H9 (cell line): ENCODE measurements around the gene CYB5R3. TPM values are rescaled to one million over a fixed set of nuclear protein-coding genes. Genes with fewer than 3 reads are reported as not detected.

Source experiments
- DNase-seq: peaks from one replicate; pipeline ENCODE4 v3.0.0-alpha.2; 2017
- H2AFZ ChIP-seq: one replicate; pipeline ENCODE4 v1.6.1; 2013; ENCODE audit warnings: mild to moderate bottlenecking, low read length, control low read depth, moderate library complexity
- H2AK5ac ChIP-seq: 2 replicates; pipeline ENCODE4 v1.6.1; 2013; ENCODE audit warnings: low read length, control low read depth, mixed read lengths; ENCODE audit not compliant: insufficient read length
- H2BK120ac ChIP-seq: one replicate; pipeline ENCODE4 v1.6.1; 2013; ENCODE audit warnings: low read depth, mild to moderate bottlenecking, low read length, control low read depth, inconsistent platforms; ENCODE audit not compliant: poor library complexity, severe bottlenecking
- H2BK12ac ChIP-seq: 2 replicates; pipeline ENCODE4 v1.6.1; 2013; ENCODE audit warnings: low read length, control low read depth, mixed read lengths, low read depth; ENCODE audit not compliant: insufficient read length
- H2BK15ac ChIP-seq: 2 replicates; pipeline ENCODE4 v1.6.1; 2013; ENCODE audit warnings: low read depth, low read length, control low read depth
- H2BK20ac ChIP-seq: one replicate; pipeline ENCODE4 v1.6.1; 2013; ENCODE audit warnings: low read depth, mild to moderate bottlenecking, low read length, control low read depth, inconsistent platforms; ENCODE audit not compliant: poor library complexity, severe bottlenecking
- H2BK5ac ChIP-seq: 2 replicates; pipeline ENCODE4 v1.6.1; 2013; ENCODE audit warnings: low read length, control low read depth, mixed read lengths; ENCODE audit not compliant: insufficient read length
- H3K14ac ChIP-seq: 2 replicates; pipeline ENCODE4 v1.6.1; 2013; ENCODE audit warnings: low read length, control low read depth; ENCODE audit not compliant: insufficient read depth
- H3K18ac ChIP-seq: 2 replicates; pipeline ENCODE4 v1.6.1; 2013; ENCODE audit warnings: low read depth, mild to moderate bottlenecking, mixed read lengths, low read length, control low read depth; ENCODE audit not compliant: insufficient read length
- H3K23ac ChIP-seq: 2 replicates; pipeline ENCODE4 v1.6.1; 2013; ENCODE audit warnings: low read length, control low read depth, mixed read lengths, low read depth; ENCODE audit not compliant: insufficient read length
- H3K23me2 ChIP-seq: 2 replicates; pipeline ENCODE4 v1.6.1; 2013; ENCODE audit warnings: low read depth, mild to moderate bottlenecking, mixed read lengths, low read length, control low read depth; ENCODE audit not compliant: insufficient read length, poor library complexity, severe bottlenecking
- H3K27ac ChIP-seq: 2 replicates; pipeline ENCODE4 v1.5.1; 2013; ENCODE audit warnings: low read length, control low read depth, mixed read lengths, low read depth; ENCODE audit not compliant: insufficient read length
- H3K27me3 ChIP-seq: 2 replicates; pipeline ENCODE4 v1.6.1; 2013; ENCODE audit warnings: low read length, control low read depth, inconsistent platforms; ENCODE audit not compliant: insufficient read depth
- H3K4ac ChIP-seq: 2 replicates; pipeline ENCODE4 v1.6.1; 2013; ENCODE audit warnings: low read depth, mild to moderate bottlenecking, control low read depth, inconsistent platforms, low read length, moderate library complexity
- H3K4me1 ChIP-seq: 2 replicates; pipeline ENCODE4 v1.6.1; 2013; ENCODE audit warnings: low read length, control low read depth, inconsistent platforms; ENCODE audit not compliant: insufficient read depth
- H3K4me2 ChIP-seq: 2 replicates; pipeline ENCODE4 v1.6.1; 2013; ENCODE audit warnings: low read length, control low read depth, mixed read lengths; ENCODE audit not compliant: insufficient read length, insufficient read depth
- H3K56ac ChIP-seq: 2 replicates; pipeline ENCODE4 v1.6.1; 2013; ENCODE audit warnings: low read depth, mild to moderate bottlenecking, mixed read lengths, low read length, control low read depth; ENCODE audit not compliant: insufficient read length
- H3K79me1 ChIP-seq: 2 replicates; pipeline ENCODE4 v1.6.1; 2013; ENCODE audit warnings: low read depth, mild to moderate bottlenecking, moderate library complexity, low read length, control low read depth, inconsistent platforms; ENCODE audit not compliant: insufficient read depth, poor library complexity, severe bottlenecking
- H3K79me2 ChIP-seq: 2 replicates; pipeline ENCODE4 v1.6.1; 2013; ENCODE audit warnings: low read length, control low read depth, inconsistent platforms; ENCODE audit not compliant: insufficient read depth
- H3K9ac ChIP-seq: 2 replicates; pipeline ENCODE4 v1.6.1; 2013; ENCODE audit warnings: low read length, control low read depth, mixed read lengths; ENCODE audit not compliant: insufficient read length; ENCODE audit errors: extremely low read depth
- H3K9me3 ChIP-seq: one replicate; pipeline ENCODE4 v1.6.1; 2013; ENCODE audit warnings: low read depth, low read length, inconsistent platforms; ENCODE audit not compliant: control insufficient read depth
- H3T11ph ChIP-seq: one replicate; pipeline ENCODE4 v1.6.1; 2013; ENCODE audit warnings: mild to moderate bottlenecking, low read length, control low read depth, inconsistent platforms
- H4K20me1 ChIP-seq: one replicate; pipeline ENCODE4 v1.6.1; 2013; ENCODE audit not compliant: control insufficient read depth, insufficient read length, insufficient read depth
- H4K5ac ChIP-seq: 2 replicates; pipeline ENCODE4 v1.6.1; 2013; ENCODE audit warnings: low read depth, mild to moderate bottlenecking, mixed read lengths, low read length, control low read depth; ENCODE audit not compliant: insufficient read length
- H4K8ac ChIP-seq: replicated peaks from 2 replicates; pipeline ENCODE4 v1.6.1; 2013; ENCODE audit warnings: low read length, control low read depth, mixed read lengths, low read depth; ENCODE audit not compliant: insufficient read length
- H4K91ac ChIP-seq: 2 replicates; pipeline ENCODE4 v1.6.1; 2013; ENCODE audit warnings: low read depth, mild to moderate bottlenecking, moderate library complexity, mixed read lengths, low read length, control low read depth; ENCODE audit not compliant: insufficient read length
- H3K27ac Mint-ChIP-seq, 3 experiments: 2 replicates in 2 of 3; 3 replicates in 1 of 3; pipeline ENCODE4 v1.8.0; 2020 to 2021; ENCODE audit warnings: mixed read lengths in 3 of 3, mild to moderate bottlenecking in 1 of 3, moderate library complexity in 1 of 3
- H3K27me3 Mint-ChIP-seq: 2 replicates; pipeline ENCODE4 v1.8.0; 2021; ENCODE audit warnings: low read depth, mild to moderate bottlenecking, moderate library complexity, mixed read lengths
- H3K36me3 Mint-ChIP-seq, 3 experiments: 2 replicates in 2 of 3; 3 replicates in 1 of 3; pipeline ENCODE4 v1.8.0; 2020 to 2021; ENCODE audit warnings: low read depth in 3 of 3, mixed read lengths in 3 of 3; ENCODE audit not compliant: insufficient read depth in 1 of 3
- H3K4me1 Mint-ChIP-seq, 2 experiments: 2 replicates each; pipeline ENCODE4 v1.8.0; 2020; ENCODE audit warnings: mixed read lengths in 2 of 2
- H3K4me3 Mint-ChIP-seq, 2 experiments: 2 replicates in 1 of 2; 3 replicates in 1 of 2; pipeline ENCODE4 v1.8.0; 2020 to 2021; ENCODE audit warnings: mild to moderate bottlenecking in 2 of 2, mixed read lengths in 2 of 2, moderate library complexity in 1 of 2
- H3K9me3 Mint-ChIP-seq, 2 experiments: 2 replicates in 1 of 2; 3 replicates in 1 of 2; pipeline ENCODE4 v1.8.0; 2020; ENCODE audit warnings: mild to moderate bottlenecking in 2 of 2, mixed read lengths in 2 of 2, moderate library complexity in 1 of 2
- WGBS: extraction: QIAGEN DNeasy Blood & Tissue Kit; methylation state at CpG from one replicate; pipeline ENCODE4 v1.1.7; 2013; ENCODE audit warnings: missing lambda C conversion rate, low lambda C conversion rate, mixed read lengths; ENCODE audit not compliant: insufficient read length; ENCODE audit errors: extremely low coverage; 5-methylcytosine and 5-hydroxymethylcytosine counted together
- total RNA-seq: library from RNA; stranded (reverse); gene quantifications from 2 replicates; pipeline ENCODE4 v1.2.1, GENCODE V29; 2021
- TF ChIP-seq, protein P1 (sequence below): fragments of 200-600 bp; sonication (generic); conservative IDR thresholded peaks from 3 replicates; pipeline ENCODE4 v1.8.0; 2021; ENCODE audit warnings: antibody characterized with exemption, mild to moderate bottlenecking

The CYB5R3 gene
- total RNA-seq, 1 experiment from 2014 or later = 97.4 TPM

DNA sequence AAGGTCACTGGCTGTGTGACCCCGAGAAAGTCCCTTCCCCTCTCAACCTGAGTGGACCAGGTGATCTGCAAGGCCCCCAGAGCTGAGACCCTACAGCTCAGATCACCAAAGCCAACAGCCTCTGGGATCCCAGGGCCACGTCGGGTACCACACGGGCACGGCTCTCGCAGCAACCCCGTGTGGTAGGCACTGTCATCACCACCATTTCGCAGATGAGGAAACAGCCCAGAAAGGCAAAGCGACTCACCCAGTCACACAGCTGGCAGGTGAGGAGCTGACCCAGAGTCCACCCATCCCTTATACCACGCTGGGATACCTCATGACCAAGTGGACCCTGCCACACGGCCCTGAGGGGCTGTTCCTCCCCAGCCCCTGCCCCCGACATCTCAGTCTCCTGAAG lies 11.6 kb downstream of the CYB5R3 start:
- no peak overlapping the region for H3K27ac Mint-ChIP-seq
- Histone ChIP-seq H3K9ac (no peak overlapping the region), H3K14ac (no peak overlapping the region), H3K23ac (no peak overlapping the region), H4K20me1 (no peaks in the 10 kb centered on the region), H2AK5ac (no peak overlapping the region), H2BK15ac (no peak overlapping the region), H3K79me2 (no peaks in the 10 kb centered on the region), H4K8ac (no peak overlapping the region), H3K56ac (no peak overlapping the region), H3K4me2 (no peak overlapping the region), H2BK5ac (no peak overlapping the region), H3K23me2 (no peaks in the 10 kb centered on the region), H3K18ac (no peak overlapping the region), H3K27ac (no peak overlapping the region), H2AFZ (no peak overlapping the region), H3K27me3 (no peaks in the 10 kb centered on the region), H3T11ph (no peak overlapping the region), H2BK120ac (no peak overlapping the region), H3K79me1 (no peaks in the 10 kb centered on the region), H4K5ac (no peak overlapping the region), H3K9me3 (no peaks in the 10 kb centered on the region), H3K4ac (no peak overlapping the region), H4K91ac (no peak overlapping the region), H2BK20ac (no peak overlapping the region), H3K4me1 (no peaks in the 10 kb centered on the region), H2BK12ac (no peak overlapping the region)
- no peaks in the 10 kb centered on the region for H3K27me3 Mint-ChIP-seq
- no peaks in the 10 kb centered on the region for H3K9me3 Mint-ChIP-seq
- no peak overlapping the region for H3K4me3 Mint-ChIP-seq
- peaks cover 4 to 7% of the 10 kb centered on the region in 2 experiments for H3K4me1 Mint-ChIP-seq
- no CpG with 5 or more reads among the region's 12 CpGs for WGBS
- peak; percentile 28 for DNase-seq
- H3K36me3 Mint-ChIP-seq = peaks cover 3 to 31% (median 28%) of the 10 kb centered on the region in 3 experiments; a peak in 6 of 7 replicates
- TF ChIP-seq, protein P1, sequence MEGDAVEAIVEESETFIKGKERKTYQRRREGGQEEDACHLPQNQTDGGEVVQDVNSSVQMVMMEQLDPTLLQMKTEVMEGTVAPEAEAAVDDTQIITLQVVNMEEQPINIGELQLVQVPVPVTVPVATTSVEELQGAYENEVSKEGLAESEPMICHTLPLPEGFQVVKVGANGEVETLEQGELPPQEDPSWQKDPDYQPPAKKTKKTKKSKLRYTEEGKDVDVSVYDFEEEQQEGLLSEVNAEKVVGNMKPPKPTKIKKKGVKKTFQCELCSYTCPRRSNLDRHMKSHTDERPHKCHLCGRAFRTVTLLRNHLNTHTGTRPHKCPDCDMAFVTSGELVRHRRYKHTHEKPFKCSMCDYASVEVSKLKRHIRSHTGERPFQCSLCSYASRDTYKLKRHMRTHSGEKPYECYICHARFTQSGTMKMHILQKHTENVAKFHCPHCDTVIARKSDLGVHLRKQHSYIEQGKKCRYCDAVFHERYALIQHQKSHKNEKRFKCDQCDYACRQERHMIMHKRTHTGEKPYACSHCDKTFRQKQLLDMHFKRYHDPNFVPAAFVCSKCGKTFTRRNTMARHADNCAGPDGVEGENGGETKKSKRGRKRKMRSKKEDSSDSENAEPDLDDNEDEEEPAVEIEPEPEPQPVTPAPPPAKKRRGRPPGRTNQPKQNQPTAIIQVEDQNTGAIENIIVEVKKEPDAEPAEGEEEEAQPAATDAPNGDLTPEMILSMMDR = no peak
